HepG2 (cell line): ENCODE data around the gene C14orf119. TPM values are rescaled to one million over a fixed set of nuclear protein-coding genes. Genes with fewer than 3 reads are reported as not detected.

Experiments used
- ATAC-seq: fragments of 200-7000 bp; cut with Tn5 transposase; 3 replicates; pipeline ENCODE4 v1.9.1; 2020; ENCODE audit warnings: mild to moderate bottlenecking, moderate library complexity
- BruUV-seq: library from RNA; stranded (reverse); fragments of 400-500 nt; replicated peaks from 2 replicates; lab custom pipeline; 2021; lab: Mats Ljungman, UMichigan
- CTCF ChIA-PET: fragments of 300-600 bp; formaldehyde crosslinking; extraction: SDS; loops from one replicate; lab custom pipeline; 2021; ENCODE audit warnings: low total read pairs, inconsistent platforms, low intra/inter-chr PET ratio; lab: Yijun Ruan, JAX
- POLR2A ChIA-PET: fragments of 350-600 bp; sonication (Branson Sonifier 250); formaldehyde crosslinking; loops from one replicate; lab custom pipeline; 2020; ENCODE audit warnings: antibody characterized with exemption, inconsistent platforms; lab: Yijun Ruan, JAX
- DNase-seq: peaks from one replicate; pipeline ENCODE4 v3.0.0-alpha.2; 2015; ENCODE audit warnings: low spot score
- FAIRE-seq: peaks from 3 replicates; lab custom pipeline; 2011; peaks lifted over from hg19 to GRCh38; lab: Jason Lieb, UNC
- H2AFZ ChIP-seq: one replicate; pipeline ENCODE4 v1.6.1; 2011; ENCODE audit warnings: low read length, inconsistent platforms
- H3K27ac ChIP-seq: fragments of 300-600 bp; 3 replicates; pipeline ENCODE4 v1.8.0; 2011; ENCODE audit warnings: mixed run types, mild to moderate bottlenecking, mixed read lengths, low read length, inconsistent platforms; ENCODE audit not compliant: insufficient read depth; ENCODE audit errors: extremely low read length
- H3K27me3 ChIP-seq, 2 experiments: fragments of 200-600 bp in 1 of 2; 2 replicates in 1 of 2; 3 replicates in 1 of 2; pipeline versions ENCODE4 v1.6.0 to v1.8.0; 2011; ENCODE audit warnings: low read length in 2 of 2, mild to moderate bottlenecking in 2 of 2, moderate library complexity in 2 of 2, inconsistent platforms in 1 of 2; ENCODE audit not compliant: insufficient read depth in 2 of 2, control insufficient read depth in 1 of 2
- H3K36me3 ChIP-seq, 2 experiments: fragments of 200-600 bp in 1 of 2; replicated peaks in 1 of 2; 2 replicates in 1 of 2; 3 replicates in 1 of 2; pipeline versions ENCODE4 v1.5.1 to v1.8.0; 2011; ENCODE audit warnings: low read length in 2 of 2, inconsistent platforms in 1 of 2; ENCODE audit not compliant: insufficient read depth in 2 of 2, control insufficient read depth in 1 of 2
- H3K4me1 ChIP-seq: 2 replicates; pipeline ENCODE4 v1.5.1; 2012; ENCODE audit warnings: low read length, inconsistent platforms; ENCODE audit not compliant: insufficient read depth
- H3K4me2 ChIP-seq: 2 replicates; pipeline ENCODE4 v1.6.0; 2011; ENCODE audit warnings: low read depth, low read length, inconsistent platforms
- H3K4me3 ChIP-seq, 3 experiments: fragments of 200-600 bp in 1 of 3; sonication (generic), shearing (Covaris generic) in 1 of 3; replicated peaks in 1 of 3; 2 replicates each; pipeline ENCODE4 v1.5.1; 2011 to 2016; ENCODE audit warnings: low read length in 3 of 3, inconsistent platforms in 2 of 3, low read depth in 2 of 3, mild to moderate bottlenecking in 2 of 3, control low read depth in 1 of 3, mixed read lengths in 1 of 3; ENCODE audit not compliant: insufficient read depth in 1 of 3
- H3K79me2 ChIP-seq: one replicate; pipeline ENCODE4 v1.6.1; 2011; ENCODE audit warnings: low read length, inconsistent platforms; ENCODE audit not compliant: insufficient read depth
- H3K9ac ChIP-seq: 2 replicates; pipeline ENCODE4 v1.6.0; 2011; ENCODE audit warnings: mild to moderate bottlenecking, low read depth, low read length, inconsistent platforms; ENCODE audit not compliant: insufficient read depth
- H3K9me3 ChIP-seq: 2 replicates; pipeline ENCODE4 v1.5.1; 2012; ENCODE audit warnings: mild to moderate bottlenecking, low read length
- H4K20me1 ChIP-seq: 2 replicates; pipeline ENCODE4 v1.6.0; 2011; ENCODE audit warnings: inconsistent platforms, mild to moderate bottlenecking, low read length, moderate library complexity; ENCODE audit not compliant: insufficient read depth
- FOXK1 ChIP-seq: sonication (generic); formaldehyde crosslinking; IDR thresholded peaks from 2 replicates; pipeline ENCODE4 v1.4.0; 2020; ENCODE audit warnings: low read depth, missing genetic modification reagents, borderline replicate concordance
- FOXO4 ChIP-seq: sonication (generic); formaldehyde crosslinking; conservative IDR thresholded peaks from 2 replicates; pipeline ENCODE4 v1.8.1; 2023; ENCODE audit warnings: missing genetic modification reagents
- MNT ChIP-seq: fragments of 450-650 bp; IDR thresholded peaks from 2 replicates; pipeline ENCODE4 v1.6.1; 2016
- NFIB ChIP-seq: sonication (generic); formaldehyde crosslinking; IDR thresholded peaks from 2 replicates; pipeline ENCODE4 v1.9.0; 2021; ENCODE audit warnings: missing genetic modification reagents, mild to moderate bottlenecking, borderline replicate concordance
- NONO ChIP-seq, 2 experiments: fragments of 450-650 bp in 1 of 2; sonication (generic) in 1 of 2; formaldehyde crosslinking in 1 of 2; IDR thresholded peaks in 1 of 2; conservative IDR thresholded peaks in 1 of 2; 2 replicates each; pipeline versions ENCODE4 v1.6.1 to v1.8.0; 2017 to 2022; ENCODE audit warnings: mild to moderate bottlenecking in 1 of 2, missing genetic modification reagents in 1 of 2, moderate library complexity in 1 of 2
- ZNF10 ChIP-seq: sonication (generic); formaldehyde crosslinking; IDR thresholded peaks from 2 replicates; pipeline ENCODE4 v1.4.0; 2020; ENCODE audit warnings: mild to moderate bottlenecking, low read depth, missing genetic modification reagents, borderline replicate concordance
- WGBS: methylation state at CpG from one replicate; pipeline ENCODE4 v1.1.6; 2017; ENCODE audit warnings: low lambda C conversion rate; 5-methylcytosine and 5-hydroxymethylcytosine counted together
- in situ Hi-C: cut with HindIII; loops from 2 replicates; pipeline ENCODE4 v1.10.0; 2017; ENCODE audit warnings: low pct_unique_long_range_greater_than_20kb; ENCODE audit not compliant: extremely low pct_ligation_motif_present
- intact Hi-C: fragments of 100-400 bp; cut with micrococcal nuclease; formaldehyde crosslinking; loops from one replicate; pipeline ENCODE4 v1.10.0; 2022; ENCODE audit not compliant: unreplicated experiment
- polyA plus RNA-seq, 8 experiments: library from polyadenylated mRNA; depleted of rRNA in 3 of 8; stranded (reverse) in 7 of 8; unstranded in 1 of 8; fragments of >200 nt; fragmentation: Illumina TruSeq in 4 of 8; extraction: Trizol in 4 of 8; gene quantifications; 2 replicates each; pipeline versions ENCODE4 v1.2.1 to v1.2.3, GENCODE V29; 2011 to 2016; ENCODE audit warnings: low read depth in 4 of 8, missing spikeins in 1 of 8, mixed read lengths in 1 of 8; ENCODE audit not compliant: insufficient read depth in 1 of 8
- total RNA-seq, 5 experiments: library from RNA; depleted of rRNA; stranded (reverse); fragments of >200 nt; fragmentation: Illumina TruSeq; extraction: Trizol; gene quantifications; 2 replicates each; pipeline ENCODE4 v1.2.3, GENCODE V29; 2016; ENCODE audit warnings: low read depth in 1 of 5

The C14orf119 gene
- total and polyA plus RNA-seq, 2 of the 13 experiments (the other 11 are each of a cell fraction or from before 2014, with no cell fraction given) = 117 to 206 TPM

GRCh38 chr14:23051141-23052057 is 43.9 kb upstream of the C14orf119 start:
- H2AFZ ChIP-seq = no peak overlapping the region
- H4K20me1 ChIP-seq = no peaks in the 10 kb centered on the region
- no peaks in the 10 kb centered on the region for H3K36me3 ChIP-seq
- H3K4me2 ChIP-seq = no peak overlapping the region
- no peaks in the 10 kb centered on the region for H3K79me2 ChIP-seq
- no peaks in the 10 kb centered on the region for H3K9me3 ChIP-seq
- FAIRE-seq (no peak), ATAC-seq (no peak)
- no peak overlapping the region for H3K9ac ChIP-seq
- TF ChIP-seq FOXK1 (CRISPR knock-in tag) (no peak), MNT (peak; percentile 92), NFIB (CRISPR knock-in tag) (0 out of 2 replicates have a peak, but pooled peaks have one; percentile 32), ZNF10 (CRISPR knock-in tag) (0 out of 2 replicates have a peak, but pooled peaks have one; percentile 0), FOXO4 (CRISPR knock-in tag) (0 out of 2 replicates have a peak, but pooled peaks have one; percentile 74), NONO (IDR thresholded peaks at IDR 0.05) (no peak), NONO (CRISPR knock-in tag; conservative IDR thresholded peaks at IDR 0.05) (peak; percentile 8; the same call in 1 of the 2 replicates)
- TF ChIP-seq, all 625 proteins: peak for 5
- intact Hi-C loops = loop anchor here (1.0 kb wide), 2 partner anchors 57 to 65 kb away; no protein-coding TSS in a partner anchor
- no TSS peak for BruUV-seq
- WGBS = 47% methylated on average over 5 of the region's 5 CpGs
- no peak overlapping the region for H3K4me3 ChIP-seq
- no peak for DNase-seq
- CTCF ChIA-PET = interaction anchor here (2.5 to 8.5 kb wide), 2 partner anchors 57 to 65 kb away, joined by 27 to 77 read pairs; no protein-coding TSS in a partner anchor
- peaks cover 18% of the 10 kb centered on the region for H3K4me1 ChIP-seq
- POLR2A ChIA-PET = interaction anchor here (0.8 to 2.1 kb wide), 11 partner anchors 18 to 122 kb away, joined by 3 to 12 read pairs (median 6); partner anchors contain the start of genes ACIN1, AJUBA, PRMT5 and PSMB5
- no peaks in the 10 kb centered on the region for H3K27me3 ChIP-seq
- H3K27ac ChIP-seq = no peak overlapping the region
- in situ Hi-C loops = loop anchor here (5.0 kb wide), 2 partner anchors 64 to 494 kb away; no protein-coding TSS in a partner anchor
